B cell (primary cell): ENCODE measurements around the gene AATK. TPM values are rescaled to one million over a fixed set of nuclear protein-coding genes. Genes with fewer than 3 reads are reported as not detected.

ENCODE experiments used
- ATAC-seq: fragments of 200-7000 bp; cut with Tn5 transposase; one replicate; pipeline ENCODE4 v1.10.0; 2021; ENCODE audit warnings: low read depth, mild to moderate bottlenecking, moderate number of reproducible peaks, moderate library complexity
- CTCF ChIA-PET: fragments of 350-600 bp; sonication (Branson Sonifier 250); formaldehyde crosslinking; loops from one replicate; lab custom pipeline; 2021; ENCODE audit warnings: antibody characterized with exemption, inconsistent platforms; lab: Charles Lee
- POLR2A ChIA-PET: fragments of 350-600 bp; sonication (Branson Sonifier 250); formaldehyde crosslinking; loops from one replicate; lab custom pipeline; 2021; ENCODE audit warnings: antibody characterized with exemption; lab: Charles Lee
- DNase-seq: peaks from one replicate; pipeline ENCODE4 v3.0.0; 2013
- H2AFZ ChIP-seq: 2 replicates; pipeline ENCODE4 v1.6.1; 2012; ENCODE audit warnings: mild to moderate bottlenecking, low read depth, low read length; ENCODE audit not compliant: insufficient read depth, poor library complexity, severe bottlenecking
- H3K27ac ChIP-seq, 2 donors: 1 replicate in 1 of 2; 2 replicates in 1 of 2; pipeline ENCODE4 v1.5.1; 2012 to 2013; ENCODE audit warnings: low read length in 2 of 2, mild to moderate bottlenecking in 2 of 2, moderate library complexity in 1 of 2
- H3K27me3 ChIP-seq, 4 experiments: fragments of 200-600 bp in 1 of 4; sonication (generic) in 1 of 4; replicated peaks in 1 of 4; 1 replicate in 2 of 4; 2 replicates in 2 of 4; pipeline versions ENCODE4 v1.6.1 to v1.7.0; 2013 to 2016; ENCODE audit warnings: low read length in 3 of 4, mild to moderate bottlenecking in 2 of 4, mixed read lengths in 1 of 4, moderate library complexity in 1 of 4; ENCODE audit not compliant: insufficient read depth in 4 of 4, control insufficient read depth in 3 of 4; ENCODE audit errors: control extremely low read depth in 1 of 4
- H3K36me3 ChIP-seq, 2 experiments: replicated peaks in 1 of 2; 1 replicate in 1 of 2; 2 replicates in 1 of 2; pipeline versions ENCODE4 v1.6.1 to v1.7.1; 2013; ENCODE audit warnings: low read length in 1 of 2; ENCODE audit not compliant: insufficient read depth in 2 of 2, control insufficient read depth in 1 of 2; ENCODE audit errors: control extremely low read depth in 1 of 2, extremely low read depth in 1 of 2
- H3K4me1 ChIP-seq, 2 donors: fragments of 200-600 bp in 1 of 2; sonication (generic) in 1 of 2; 1 replicate in 1 of 2; 2 replicates in 1 of 2; pipeline versions ENCODE4 v1.5.1 to v1.6.1; 2013 to 2017; ENCODE audit warnings: low read length in 2 of 2; ENCODE audit not compliant: control insufficient read depth in 2 of 2, insufficient read depth in 2 of 2
- H3K4me2 ChIP-seq: replicated peaks from 2 replicates; pipeline ENCODE3; 2012; ENCODE audit warnings: mild to moderate bottlenecking, low read depth, low read length; ENCODE audit not compliant: poor library complexity, severe bottlenecking
- H3K4me3 ChIP-seq, 5 experiments: fragments of 200-600 bp in 1 of 5; sonication (generic) in 1 of 5; 1 replicate in 3 of 5; 2 replicates in 2 of 5; pipeline versions ENCODE4 v1.5.1 to v1.7.0; 2011 to 2016; ENCODE audit warnings: low read length in 4 of 5, mild to moderate bottlenecking in 4 of 5, low read depth in 2 of 5, control low read depth in 1 of 5, moderate library complexity in 1 of 5; ENCODE audit not compliant: insufficient read depth in 1 of 5; ENCODE audit errors: control extremely low read depth in 1 of 5, extremely low read depth in 1 of 5
- H3K79me2 ChIP-seq: fragments of 200-600 bp; sonication (generic); one replicate; pipeline ENCODE4 v1.6.0; 2016; ENCODE audit warnings: low read length; ENCODE audit not compliant: control insufficient read depth, insufficient read depth
- H3K9ac ChIP-seq: fragments of 200-600 bp; sonication (generic); 2 replicates; pipeline ENCODE4 v1.6.1; 2017; ENCODE audit warnings: mild to moderate bottlenecking, low read length, moderate library complexity
- H3K9me3 ChIP-seq, 3 donors: one replicate each; pipeline versions ENCODE4 v1.6.1 to v1.7.1; 2013; ENCODE audit warnings: low read length in 2 of 3; ENCODE audit not compliant: control insufficient read depth in 2 of 3, insufficient read depth in 1 of 3; ENCODE audit errors: control extremely low read depth in 1 of 3
- H4K20me1 ChIP-seq: 2 replicates; pipeline ENCODE4 v1.6.0; 2012; ENCODE audit warnings: mild to moderate bottlenecking, low read length; ENCODE audit not compliant: insufficient read depth, control insufficient read depth, poor library complexity, severe bottlenecking
- H3K27ac Mint-ChIP-seq: one replicate; pipeline ENCODE4 v1.8.0; 2021; ENCODE audit warnings: mixed read lengths
- H3K27me3 Mint-ChIP-seq: one replicate; pipeline ENCODE4 v1.8.0; 2021; ENCODE audit warnings: mixed read lengths
- H3K4me1 Mint-ChIP-seq: one replicate; pipeline ENCODE4 v1.8.0; 2021; ENCODE audit warnings: mixed read lengths
- H3K4me3 Mint-ChIP-seq: one replicate; pipeline ENCODE4 v1.8.0; 2021; ENCODE audit warnings: mixed read lengths
- H3K9me3 Mint-ChIP-seq: one replicate; pipeline ENCODE4 v1.8.0; 2022; ENCODE audit warnings: mixed read lengths; ENCODE audit not compliant: insufficient read depth
- EZH2 ChIP-seq: IDR thresholded peaks from 2 replicates; pipeline ENCODE4 v1.6.1; 2012; ENCODE audit warnings: borderline replicate concordance, low read depth, mild to moderate bottlenecking, moderate library complexity, low read length; ENCODE audit not compliant: insufficient read depth, poor library complexity, severe bottlenecking
- WGBS: methylation state at CpG from one replicate; pipeline ENCODE4 v1.1.5; 2013; ENCODE audit warnings: missing lambda C conversion rate; ENCODE audit not compliant: insufficient coverage; 5-methylcytosine and 5-hydroxymethylcytosine counted together
- intact Hi-C: fragments of 100-400 bp; cut with micrococcal nuclease; formaldehyde crosslinking; loops from one replicate; pipeline ENCODE4 v1.10.0; 2022
- polyA plus RNA-seq: library from polyadenylated mRNA; depleted of rRNA; stranded (reverse); fragments of >200 nt; gene quantifications from 2 replicates; pipeline ENCODE4 v1.2.3, GENCODE V29; 2012
- total RNA-seq, 2 donors: library from RNA; stranded (reverse); fragments of 120-200 nt in 1 of 2; gene quantifications; 1 replicate in 1 of 2; 2 replicates in 1 of 2; pipeline versions ENCODE4 v1.2.3 to v1.2.4, GENCODE V29; 2013 to 2022
- TF ChIP-seq, protein P1 (sequence below): fragments of 200-600 bp; IDR thresholded peaks from one replicate; pipeline ENCODE4 v1.8.0; 2022; ENCODE audit warnings: antibody characterized with exemption, mild to moderate bottlenecking

The AATK gene
- total and polyA plus RNA-seq, 2 donors (not counting 1 experiment from before 2014, with no cell fraction given), result 0.21 to 1.7 TPM

DNA sequence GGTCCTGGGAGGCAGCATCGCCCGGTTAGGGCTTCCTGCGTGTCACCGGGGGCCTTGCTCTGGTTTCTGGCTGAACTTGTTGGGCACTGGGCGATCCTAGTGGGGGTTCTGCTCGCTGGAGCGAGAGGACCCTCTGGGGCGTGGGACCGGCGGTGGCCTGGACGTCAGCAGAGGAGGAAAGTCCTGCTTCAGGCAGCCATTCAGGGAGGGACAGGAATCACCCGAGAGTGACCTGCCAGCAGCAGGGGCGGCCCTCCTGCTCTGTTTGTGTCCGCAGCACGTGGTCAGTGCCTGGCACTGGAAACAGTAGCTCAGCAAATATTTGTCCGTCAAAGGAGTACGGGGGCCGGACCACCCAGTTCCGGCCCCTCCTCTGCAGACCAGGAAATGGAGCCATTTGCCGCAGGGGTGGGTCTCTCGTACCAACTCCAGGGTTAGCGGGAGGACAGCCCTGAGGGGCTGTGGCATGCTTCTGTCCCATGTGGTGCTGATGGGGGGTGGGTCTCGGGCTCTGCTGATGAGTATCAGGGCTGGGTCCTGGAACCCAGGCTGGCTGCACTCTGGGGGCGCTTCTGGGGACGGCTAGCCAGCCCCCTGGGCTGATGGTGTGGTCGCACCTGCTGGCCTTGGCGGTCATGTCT lies 82.8 kb downstream of the AATK start:
- ChIA-PET CTCF (no interaction called here), POLR2A (no interaction called here)
- H3K4me2 ChIP-seq, result no peak overlapping the region
- H3K9me3 ChIP-seq, result no peaks in the 10 kb centered on the region
- no peak overlapping the region for H3K27ac ChIP-seq
- TF ChIP-seq EZH2, result no peak
- TF ChIP-seq, protein P1, sequence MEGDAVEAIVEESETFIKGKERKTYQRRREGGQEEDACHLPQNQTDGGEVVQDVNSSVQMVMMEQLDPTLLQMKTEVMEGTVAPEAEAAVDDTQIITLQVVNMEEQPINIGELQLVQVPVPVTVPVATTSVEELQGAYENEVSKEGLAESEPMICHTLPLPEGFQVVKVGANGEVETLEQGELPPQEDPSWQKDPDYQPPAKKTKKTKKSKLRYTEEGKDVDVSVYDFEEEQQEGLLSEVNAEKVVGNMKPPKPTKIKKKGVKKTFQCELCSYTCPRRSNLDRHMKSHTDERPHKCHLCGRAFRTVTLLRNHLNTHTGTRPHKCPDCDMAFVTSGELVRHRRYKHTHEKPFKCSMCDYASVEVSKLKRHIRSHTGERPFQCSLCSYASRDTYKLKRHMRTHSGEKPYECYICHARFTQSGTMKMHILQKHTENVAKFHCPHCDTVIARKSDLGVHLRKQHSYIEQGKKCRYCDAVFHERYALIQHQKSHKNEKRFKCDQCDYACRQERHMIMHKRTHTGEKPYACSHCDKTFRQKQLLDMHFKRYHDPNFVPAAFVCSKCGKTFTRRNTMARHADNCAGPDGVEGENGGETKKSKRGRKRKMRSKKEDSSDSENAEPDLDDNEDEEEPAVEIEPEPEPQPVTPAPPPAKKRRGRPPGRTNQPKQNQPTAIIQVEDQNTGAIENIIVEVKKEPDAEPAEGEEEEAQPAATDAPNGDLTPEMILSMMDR, result no peak
- H3K27me3 ChIP-seq, result no peaks in the 10 kb centered on the region
- H3K27me3 Mint-ChIP-seq, result no peaks in the 10 kb centered on the region
- DNase-seq (no peak), ATAC-seq (no peak)
- H3K4me1 Mint-ChIP-seq, result no peaks in the 10 kb centered on the region
- H3K4me1 ChIP-seq, result no peaks in the 10 kb centered on the region
- H3K4me3 Mint-ChIP-seq, result no peak overlapping the region
- no peak overlapping the region for H2AFZ ChIP-seq
- intact Hi-C loops, result no loop called here
- no peaks in the 10 kb centered on the region for H3K9me3 Mint-ChIP-seq
- H3K9ac ChIP-seq, result no peak overlapping the region
- no peaks in the 10 kb centered on the region for H3K79me2 ChIP-seq
- no peaks in the 10 kb centered on the region for H3K36me3 ChIP-seq
- H4K20me1 ChIP-seq, result no peaks in the 10 kb centered on the region
- H3K4me3 ChIP-seq, result no peak overlapping the region
- WGBS, result 81% methylated on average over 27 of the region's 27 CpGs
- no peak overlapping the region for H3K27ac Mint-ChIP-seq

DNA sequence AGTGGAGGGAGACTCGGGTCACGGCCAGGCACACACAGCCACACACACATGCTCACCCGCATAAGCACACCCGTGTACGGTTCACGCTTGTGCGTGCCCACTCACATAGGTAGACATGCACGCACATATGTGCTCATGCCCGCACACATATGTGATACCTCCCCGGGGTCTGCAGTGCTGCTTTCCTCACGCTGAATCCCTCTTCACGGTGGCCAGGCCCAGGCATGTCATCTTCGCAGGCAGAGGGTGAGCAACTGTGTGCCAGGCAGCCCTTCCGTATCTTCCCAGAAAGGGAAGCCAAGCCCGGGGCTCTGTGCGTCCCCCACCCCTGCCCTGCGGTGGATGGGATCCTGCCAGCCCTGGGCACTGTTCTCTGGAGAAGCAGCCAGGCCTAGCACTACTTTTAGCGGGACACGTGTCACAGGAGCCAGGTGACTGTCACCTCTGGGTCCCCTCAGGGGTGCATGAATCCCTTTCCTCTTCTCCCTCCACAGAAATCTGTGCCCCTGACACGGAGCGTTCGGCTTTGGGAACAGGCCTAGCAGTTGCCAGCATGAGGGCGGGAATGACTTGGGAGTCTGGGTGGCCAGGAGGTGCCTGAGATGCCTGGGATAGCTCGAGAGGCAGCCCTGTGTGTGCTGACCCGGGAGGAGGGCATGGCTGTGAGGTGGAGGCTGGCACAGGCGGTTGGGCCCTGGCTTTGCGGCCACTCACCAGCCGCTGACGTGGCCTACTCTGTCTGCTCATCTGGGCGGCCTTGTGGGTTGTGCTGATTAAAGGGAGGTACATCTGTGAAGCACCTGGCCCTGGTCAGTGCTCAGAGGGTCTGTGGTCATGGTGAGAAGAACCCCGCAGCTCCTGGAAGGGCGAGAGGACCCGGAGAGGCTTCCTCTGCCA lies 83.6 kb downstream of the AATK start:
- POLR2A ChIA-PET, result no interaction called here
- Mint-ChIP-seq H3K4me1 (no peaks in the 10 kb centered on the region), H3K9me3 (no peaks in the 10 kb centered on the region), H3K27me3 (no peaks in the 10 kb centered on the region), H3K4me3 (no peak overlapping the region), H3K27ac (no peak overlapping the region)
- WGBS, result 93% methylated on average over 31 of the region's 33 CpGs
- DNase-seq, result no peak
- no peaks in the 10 kb centered on the region for H3K4me1 ChIP-seq
- CTCF ChIA-PET, result no interaction called here
- no peak overlapping the region for H2AFZ ChIP-seq
- intact Hi-C loops, result no loop called here
- no peak for ATAC-seq
- no peaks in the 10 kb centered on the region for H3K79me2 ChIP-seq
- H4K20me1 ChIP-seq, result no peaks in the 10 kb centered on the region
- H3K9me3 ChIP-seq, result no peaks in the 10 kb centered on the region
- H3K4me2 ChIP-seq, result no peak overlapping the region
- TF ChIP-seq, protein P1, result no peak
- no peak for TF ChIP-seq EZH2
- H3K9ac ChIP-seq, result no peak overlapping the region
- H3K27me3 ChIP-seq, result no peaks in the 10 kb centered on the region
- H3K4me3 ChIP-seq, result no peak overlapping the region
- no peaks in the 10 kb centered on the region for H3K36me3 ChIP-seq
- no peak overlapping the region for H3K27ac ChIP-seq
